ENCODE results near the gene TCF7L1.
A peak's percentile ranks its signal among the peaks of the same experiment; 100 is the strongest.

Gene TCF7L1

DNA sequence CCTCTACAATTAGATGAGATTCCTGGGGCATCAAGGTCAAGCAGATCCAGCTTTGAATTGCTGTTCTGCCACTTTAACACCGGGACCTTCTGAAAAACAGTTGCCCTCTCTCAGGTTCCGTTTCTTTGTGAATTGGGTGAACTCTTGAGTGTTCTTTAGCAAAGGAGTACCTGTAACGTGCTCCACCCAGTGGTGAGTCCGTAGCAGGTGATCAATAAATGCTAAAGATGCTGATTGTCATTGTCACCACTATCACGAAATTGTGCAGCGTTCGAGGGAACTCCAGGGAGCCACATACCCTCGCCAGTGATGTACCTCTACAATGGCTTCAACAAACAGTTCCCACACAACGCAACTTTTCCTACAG, 81.9 kb downstream of the TCF7L1 start:
- Histone ChIP-seq H3K4me2 (ENCODE audit: low read length) (no peak overlapping the region), H3K27ac (ENCODE audit: low read depth, low read length) (no peak overlapping the region), H3K9me3 (ENCODE audit: control insufficient read depth, insufficient read depth, low read length) (no peaks in the 10 kb centered on the region), H4K20me1 (ENCODE audit: control insufficient read depth, insufficient read depth, low read depth, low read length) (no peaks in the 10 kb centered on the region), H3K27me3 (ENCODE audit: control insufficient read depth, low read length) (peaks cover 18% of the 10 kb centered on the region), H3K4me3 (ENCODE audit: low read length) (no peak overlapping the region), H3F3A (ENCODE audit: control insufficient read depth, insufficient read depth) (no peaks in the 10 kb centered on the region), H3K79me2 (ENCODE audit: control insufficient read depth, low read length) (no peaks in the 10 kb centered on the region), H3K9me2 (replicated peaks; ENCODE audit: control insufficient read depth, low read length) (no peaks in the 10 kb centered on the region), H3K36me3 (ENCODE audit: control insufficient read depth, low read length) (no peaks in the 10 kb centered on the region), H3K4me1 (ENCODE audit: control insufficient read depth, low read length) (no peaks in the 10 kb centered on the region)
- no peak for TF ChIP-seq EZH2phosphoT487 (IDR thresholded peaks at IDR 0.05; ENCODE audit: borderline replicate concordance, low read length)
- TF ChIP-seq, protein P1, sequence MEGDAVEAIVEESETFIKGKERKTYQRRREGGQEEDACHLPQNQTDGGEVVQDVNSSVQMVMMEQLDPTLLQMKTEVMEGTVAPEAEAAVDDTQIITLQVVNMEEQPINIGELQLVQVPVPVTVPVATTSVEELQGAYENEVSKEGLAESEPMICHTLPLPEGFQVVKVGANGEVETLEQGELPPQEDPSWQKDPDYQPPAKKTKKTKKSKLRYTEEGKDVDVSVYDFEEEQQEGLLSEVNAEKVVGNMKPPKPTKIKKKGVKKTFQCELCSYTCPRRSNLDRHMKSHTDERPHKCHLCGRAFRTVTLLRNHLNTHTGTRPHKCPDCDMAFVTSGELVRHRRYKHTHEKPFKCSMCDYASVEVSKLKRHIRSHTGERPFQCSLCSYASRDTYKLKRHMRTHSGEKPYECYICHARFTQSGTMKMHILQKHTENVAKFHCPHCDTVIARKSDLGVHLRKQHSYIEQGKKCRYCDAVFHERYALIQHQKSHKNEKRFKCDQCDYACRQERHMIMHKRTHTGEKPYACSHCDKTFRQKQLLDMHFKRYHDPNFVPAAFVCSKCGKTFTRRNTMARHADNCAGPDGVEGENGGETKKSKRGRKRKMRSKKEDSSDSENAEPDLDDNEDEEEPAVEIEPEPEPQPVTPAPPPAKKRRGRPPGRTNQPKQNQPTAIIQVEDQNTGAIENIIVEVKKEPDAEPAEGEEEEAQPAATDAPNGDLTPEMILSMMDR (IDR thresholded peaks at IDR 0.05; ENCODE audit: low read depth, low read length, poor library complexity, severe bottlenecking), result peak; percentile 37

DNA sequence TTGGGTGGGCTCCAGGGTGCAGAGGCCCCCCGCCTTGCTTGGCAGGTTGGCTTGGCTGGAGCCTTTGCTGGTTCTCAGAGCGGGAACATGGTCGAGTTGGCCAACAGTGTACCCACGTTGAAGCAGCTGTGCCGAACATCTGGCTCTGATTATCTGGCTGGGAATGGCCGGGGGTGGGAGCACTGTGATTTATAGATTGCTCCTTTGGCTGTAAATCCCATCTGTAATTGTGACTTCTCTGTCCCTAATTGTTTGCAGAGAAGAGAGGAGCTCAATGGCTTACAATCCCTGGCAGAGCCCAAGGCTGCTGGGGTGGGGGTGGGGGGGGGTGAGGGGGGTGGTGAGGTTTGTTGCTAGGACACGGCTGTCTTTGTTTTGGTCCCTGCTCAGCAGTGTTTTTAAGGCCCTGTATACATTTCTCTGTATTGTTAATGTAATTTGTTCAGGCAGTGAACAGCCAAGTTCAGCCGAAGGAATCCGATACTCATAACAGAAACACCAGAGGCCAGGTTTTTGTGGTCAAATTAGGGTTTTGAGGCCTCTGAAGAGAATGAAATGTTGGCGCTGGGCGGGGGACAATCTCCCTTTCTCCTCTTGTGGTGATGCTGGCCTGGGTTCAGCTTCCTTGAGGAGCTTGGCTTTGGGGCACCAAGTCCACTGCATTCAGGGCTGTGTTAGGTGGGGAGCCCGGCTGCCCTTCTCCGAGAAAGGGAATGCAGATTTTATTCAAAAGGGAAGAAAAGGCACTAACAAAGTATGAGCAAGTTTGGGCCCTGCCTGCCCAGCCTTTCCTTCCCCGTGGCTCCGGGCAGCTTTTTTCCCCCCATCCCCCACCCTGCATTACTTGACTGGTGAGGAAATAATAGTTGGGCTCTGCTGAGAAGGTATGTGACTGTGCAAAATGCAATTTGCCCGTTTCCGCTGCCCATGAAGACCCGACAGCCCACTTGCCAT, 82.5 kb downstream of the TCF7L1 start:
- Histone ChIP-seq H3K4me3 (ENCODE audit: low read length) (no peak overlapping the region), H3K36me3 (ENCODE audit: control insufficient read depth, low read length) (no peaks in the 10 kb centered on the region), H3K27me3 (ENCODE audit: control insufficient read depth, low read length) (peaks cover 18% of the 10 kb centered on the region), H3K9me3 (ENCODE audit: control insufficient read depth, insufficient read depth, low read length) (no peaks in the 10 kb centered on the region), H3K27ac (ENCODE audit: low read depth, low read length) (no peak overlapping the region), H3K4me1 (ENCODE audit: control insufficient read depth, low read length) (no peaks in the 10 kb centered on the region), H4K20me1 (ENCODE audit: control insufficient read depth, insufficient read depth, low read depth, low read length) (no peaks in the 10 kb centered on the region), H3F3A (ENCODE audit: control insufficient read depth, insufficient read depth) (no peaks in the 10 kb centered on the region), H3K4me2 (ENCODE audit: low read length) (no peak overlapping the region), H3K9me2 (replicated peaks; ENCODE audit: control insufficient read depth, low read length) (no peaks in the 10 kb centered on the region), H3K79me2 (ENCODE audit: control insufficient read depth, low read length) (no peaks in the 10 kb centered on the region)
- no peak for TF ChIP-seq EZH2phosphoT487 (IDR thresholded peaks at IDR 0.05; ENCODE audit: borderline replicate concordance, low read length)
- TF ChIP-seq, protein P1 (IDR thresholded peaks at IDR 0.05; ENCODE audit: low read depth, low read length, poor library complexity, severe bottlenecking), result no peak

DNA sequence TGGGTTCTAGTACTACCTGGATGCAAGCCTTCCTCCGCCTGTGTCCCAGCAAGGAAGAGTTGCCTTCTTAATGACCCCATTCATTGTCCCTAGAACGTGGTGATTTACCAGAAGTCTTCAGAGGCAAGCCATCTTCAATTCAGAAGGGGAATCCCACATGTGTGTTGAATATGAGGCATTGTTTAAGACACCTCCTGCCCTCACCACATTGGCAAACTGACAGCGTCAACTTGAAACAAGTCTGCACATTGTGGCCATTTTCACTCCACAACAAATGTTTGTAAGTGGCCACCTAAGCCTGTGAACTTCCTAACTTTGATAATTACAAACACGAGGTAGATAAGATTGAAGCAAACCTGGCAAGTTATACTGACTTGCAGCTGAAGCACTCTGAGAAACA, 83.7 kb downstream of the TCF7L1 start:
- no peak for TF ChIP-seq EZH2phosphoT487 (IDR thresholded peaks at IDR 0.05; ENCODE audit: borderline replicate concordance, low read length)
- TF ChIP-seq, protein P1 (IDR thresholded peaks at IDR 0.05; ENCODE audit: low read depth, low read length, poor library complexity, severe bottlenecking), result no peak
- H3K4me2 ChIP-seq (ENCODE audit: low read length), result no peak overlapping the region
- no peaks in the 10 kb centered on the region for H3F3A ChIP-seq (ENCODE audit: control insufficient read depth, insufficient read depth)
- H4K20me1 ChIP-seq (ENCODE audit: control insufficient read depth, insufficient read depth, low read depth, low read length), result no peaks in the 10 kb centered on the region
- H3K4me1 ChIP-seq (ENCODE audit: control insufficient read depth, low read length), result no peaks in the 10 kb centered on the region
- no peaks in the 10 kb centered on the region for H3K79me2 ChIP-seq (ENCODE audit: control insufficient read depth, low read length)
- H3K9me2 ChIP-seq (replicated peaks; ENCODE audit: control insufficient read depth, low read length), result no peaks in the 10 kb centered on the region
- H3K27ac ChIP-seq (ENCODE audit: low read depth, low read length), result no peak overlapping the region
- peaks cover 18% of the 10 kb centered on the region for H3K27me3 ChIP-seq (ENCODE audit: control insufficient read depth, low read length)
- H3K9me3 ChIP-seq (ENCODE audit: control insufficient read depth, insufficient read depth, low read length), result no peaks in the 10 kb centered on the region
- no peaks in the 10 kb centered on the region for H3K36me3 ChIP-seq (ENCODE audit: control insufficient read depth, low read length)
- no peak overlapping the region for H3K4me3 ChIP-seq (ENCODE audit: low read length)
